OCI-LY3 (cell line): ENCODE data around the gene STIM1.

Source experiments
- H2AFZ ChIP-seq: fragments of 200-600, 300-600 bp; shearing (Covaris generic); 2 replicates; pipeline ENCODE4 v1.6.0; 2014; ENCODE audit warnings: antibody characterized with exemption, low read depth, low read length
- H3K27ac ChIP-seq: fragments of 200-600, 300-600 bp; sonication (generic); 2 replicates; pipeline ENCODE4 v1.5.1; 2014; ENCODE audit warnings: mild to moderate bottlenecking, low read length, moderate library complexity, mixed read lengths
- H3K27me3 ChIP-seq: fragments of 200-600, 300-600 bp; sonication (generic); 2 replicates; pipeline ENCODE4 v1.6.1; 2014; ENCODE audit warnings: low read depth, low read length, mixed read lengths
- H3K36me3 ChIP-seq: fragments of 200-600, 300-600 bp; sonication (generic); replicated peaks from 2 replicates; pipeline ENCODE3; 2014; ENCODE audit warnings: low read depth, low read length, mixed read lengths
- H3K4me1 ChIP-seq: fragments of 300-600, 200-600 bp; sonication (generic); 2 replicates; pipeline ENCODE4 v1.6.1; 2014; ENCODE audit warnings: low read length, mixed read lengths
- H3K4me2 ChIP-seq: fragments of 200-600, 300-600 bp; sonication (generic); 2 replicates; pipeline ENCODE4 v1.6.1; 2014; ENCODE audit warnings: low read length, mixed read lengths
- H3K4me3 ChIP-seq: fragments of 300-600, 200-600 bp; sonication (generic); 2 replicates; pipeline ENCODE4 v1.5.1; 2014; ENCODE audit warnings: antibody characterized with exemption, mild to moderate bottlenecking, low read length, moderate library complexity
- H3K79me2 ChIP-seq: fragments of 300-600, 200-600 bp; shearing (Covaris generic); 2 replicates; pipeline ENCODE4 v1.6.1; 2014; ENCODE audit warnings: mild to moderate bottlenecking, low read length, mixed read lengths
- H3K9ac ChIP-seq: fragments of 300-600, 200-600 bp; shearing (Covaris generic); 2 replicates; pipeline ENCODE4 v1.6.0; 2014; ENCODE audit warnings: mild to moderate bottlenecking, low read length, moderate library complexity
- H3K9me3 ChIP-seq: fragments of 200-600, 300-600 bp; shearing (Covaris generic); 2 replicates; pipeline ENCODE4 v1.6.1; 2014; ENCODE audit warnings: low read length, mixed read lengths; ENCODE audit not compliant: insufficient read depth
- H4K20me1 ChIP-seq: fragments of 200-600, 300-600 bp; sonication (generic); 2 replicates; pipeline ENCODE4 v1.6.1; 2016; ENCODE audit warnings: low read length, mixed read lengths; ENCODE audit not compliant: insufficient read depth
- EZH2phosphoT487 ChIP-seq: fragments of 200-600 bp; shearing (Covaris generic); IDR thresholded peaks from 2 replicates; pipeline ENCODE4 v1.6.1; 2018; ENCODE audit warnings: antibody characterized with exemption, mixed run types, low read depth
- TF ChIP-seq, protein P1 (sequence below): fragments of 200-600, 300-600 bp; sonication (generic); IDR thresholded peaks from 2 replicates; pipeline ENCODE4 v1.5.1; 2014; ENCODE audit warnings: antibody characterized with exemption, low read length, low read depth

The STIM1 gene

DNA sequence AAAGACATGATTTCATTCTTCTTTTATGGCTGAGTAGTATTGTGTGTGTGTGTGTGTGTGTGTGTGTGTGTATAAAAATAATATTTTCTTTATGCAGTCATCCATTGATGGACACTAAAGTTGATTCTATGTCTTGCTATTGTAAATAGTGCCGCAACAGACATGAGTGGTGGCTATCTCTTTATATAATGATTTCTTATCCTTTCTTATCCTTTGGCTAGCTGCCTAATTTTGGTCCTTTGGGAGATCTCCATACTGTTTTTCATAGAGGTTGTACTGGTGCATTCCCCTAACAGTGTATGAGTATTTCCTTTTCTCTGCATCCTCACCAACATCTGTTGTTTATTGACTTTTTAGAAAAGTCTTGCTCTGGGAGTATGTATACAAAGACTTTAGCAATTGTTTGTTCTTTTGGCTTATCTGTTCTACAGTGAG is 107.0 kb downstream of the STIM1 start:
- H4K20me1 ChIP-seq = peaks cover 10% of the 10 kb centered on the region; the same call in 1 of the 2 replicates
- H3K36me3 ChIP-seq = no peaks in the 10 kb centered on the region
- no peak overlapping the region for H3K4me3 ChIP-seq
- H3K4me1 ChIP-seq = no peaks in the 10 kb centered on the region
- no peaks in the 10 kb centered on the region for H3K79me2 ChIP-seq
- no peak for TF ChIP-seq EZH2phosphoT487
- TF ChIP-seq, protein P1, sequence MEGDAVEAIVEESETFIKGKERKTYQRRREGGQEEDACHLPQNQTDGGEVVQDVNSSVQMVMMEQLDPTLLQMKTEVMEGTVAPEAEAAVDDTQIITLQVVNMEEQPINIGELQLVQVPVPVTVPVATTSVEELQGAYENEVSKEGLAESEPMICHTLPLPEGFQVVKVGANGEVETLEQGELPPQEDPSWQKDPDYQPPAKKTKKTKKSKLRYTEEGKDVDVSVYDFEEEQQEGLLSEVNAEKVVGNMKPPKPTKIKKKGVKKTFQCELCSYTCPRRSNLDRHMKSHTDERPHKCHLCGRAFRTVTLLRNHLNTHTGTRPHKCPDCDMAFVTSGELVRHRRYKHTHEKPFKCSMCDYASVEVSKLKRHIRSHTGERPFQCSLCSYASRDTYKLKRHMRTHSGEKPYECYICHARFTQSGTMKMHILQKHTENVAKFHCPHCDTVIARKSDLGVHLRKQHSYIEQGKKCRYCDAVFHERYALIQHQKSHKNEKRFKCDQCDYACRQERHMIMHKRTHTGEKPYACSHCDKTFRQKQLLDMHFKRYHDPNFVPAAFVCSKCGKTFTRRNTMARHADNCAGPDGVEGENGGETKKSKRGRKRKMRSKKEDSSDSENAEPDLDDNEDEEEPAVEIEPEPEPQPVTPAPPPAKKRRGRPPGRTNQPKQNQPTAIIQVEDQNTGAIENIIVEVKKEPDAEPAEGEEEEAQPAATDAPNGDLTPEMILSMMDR = no peak
- H3K4me2 ChIP-seq = no peak overlapping the region
- no peaks in the 10 kb centered on the region for H3K9me3 ChIP-seq
- no peak overlapping the region for H3K27ac ChIP-seq
- no peak overlapping the region for H2AFZ ChIP-seq
- no peak overlapping the region for H3K9ac ChIP-seq
- no peaks in the 10 kb centered on the region for H3K27me3 ChIP-seq

GRCh38 chr11:3964056-3964455 is 108.6 kb downstream of the STIM1 start:
- H3K4me2 ChIP-seq = no peak overlapping the region
- no peak overlapping the region for H3K4me3 ChIP-seq
- no peak overlapping the region for H3K27ac ChIP-seq
- no peak overlapping the region for H3K9ac ChIP-seq
- peaks cover 11% of the 10 kb centered on the region; the same call in 1 of the 2 replicates for H4K20me1 ChIP-seq
- H2AFZ ChIP-seq = no peak overlapping the region
- no peaks in the 10 kb centered on the region for H3K27me3 ChIP-seq
- no peaks in the 10 kb centered on the region for H3K4me1 ChIP-seq
- no peaks in the 10 kb centered on the region for H3K9me3 ChIP-seq
- no peaks in the 10 kb centered on the region for H3K79me2 ChIP-seq
- TF ChIP-seq EZH2phosphoT487 = no peak
- TF ChIP-seq, protein P1 = no peak
- no peaks in the 10 kb centered on the region for H3K36me3 ChIP-seq

DNA sequence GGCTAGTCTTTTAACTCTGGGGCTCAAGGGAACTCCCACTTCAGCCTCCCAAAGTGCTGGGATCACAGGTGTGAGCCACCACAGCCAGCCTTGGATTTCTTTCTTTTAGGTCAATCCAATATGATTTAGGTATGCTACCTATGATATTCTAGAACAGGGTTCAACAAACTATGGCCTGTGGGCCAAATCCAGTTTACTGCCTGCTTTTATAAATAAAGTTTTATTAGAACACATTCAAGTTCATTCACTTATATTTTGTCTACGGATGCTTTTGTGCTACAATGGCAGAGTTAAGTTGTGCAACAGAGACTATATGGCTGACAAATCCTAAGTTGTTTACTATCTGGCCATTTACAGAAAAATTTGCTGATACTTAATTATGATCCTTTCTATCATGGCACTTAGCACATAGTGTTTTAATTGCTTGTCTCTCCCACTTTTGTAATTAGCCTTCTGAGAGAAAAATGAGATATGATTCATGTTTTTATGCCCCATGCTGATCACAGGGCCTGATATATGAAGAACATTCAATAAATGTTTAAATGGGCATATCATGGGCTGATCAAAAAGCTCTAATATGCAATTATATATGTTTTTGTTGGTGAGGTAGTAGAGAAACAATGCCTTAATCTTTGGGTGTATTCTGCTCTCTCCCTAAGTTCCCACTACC is 109.6 kb downstream of the STIM1 start:
- Histone ChIP-seq H3K4me1 (no peaks in the 10 kb centered on the region), H3K4me2 (no peak overlapping the region), H2AFZ (no peak overlapping the region), H3K4me3 (no peak overlapping the region), H3K9ac (no peak overlapping the region), H3K27me3 (no peaks in the 10 kb centered on the region), H3K79me2 (no peaks in the 10 kb centered on the region), H4K20me1 (0 out of 2 replicates have a peak, but pooled peaks cover 8% of the 10 kb centered on the region), H3K36me3 (no peaks in the 10 kb centered on the region), H3K27ac (no peak overlapping the region), H3K9me3 (no peaks in the 10 kb centered on the region)
- TF ChIP-seq EZH2phosphoT487 = no peak
- TF ChIP-seq, protein P1 = no peak

DNA sequence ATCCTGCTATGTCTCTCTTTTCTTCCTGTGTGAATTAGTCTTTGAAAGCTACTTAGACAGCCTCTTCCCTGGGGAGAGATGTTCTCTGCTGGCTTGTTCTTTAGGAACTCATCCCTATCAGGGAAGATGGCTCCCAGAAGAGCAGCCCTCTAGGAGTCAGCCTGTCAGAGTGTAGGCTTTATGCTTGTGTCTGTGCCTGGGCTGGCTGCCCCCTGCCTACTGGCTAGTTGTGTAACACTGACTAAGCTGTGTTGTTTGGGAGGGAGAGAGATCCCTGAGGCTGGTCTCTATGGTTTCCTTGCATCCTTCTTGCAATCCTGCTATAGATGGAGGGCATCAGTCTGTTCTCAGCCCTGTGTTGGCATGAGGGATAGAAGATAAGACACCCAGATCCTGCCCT is 112.2 kb downstream of the STIM1 start:
- H3K27me3 ChIP-seq = no peaks in the 10 kb centered on the region
- H3K9me3 ChIP-seq = no peaks in the 10 kb centered on the region
- H4K20me1 ChIP-seq = 0 out of 2 replicates have a peak, but pooled peaks cover 8% of the 10 kb centered on the region
- H3K4me1 ChIP-seq = no peaks in the 10 kb centered on the region
- H3K27ac ChIP-seq = no peak overlapping the region
- TF ChIP-seq, protein P1 = no peak
- no peak for TF ChIP-seq EZH2phosphoT487
- no peaks in the 10 kb centered on the region for H3K79me2 ChIP-seq
- no peak overlapping the region for H3K4me2 ChIP-seq
- H3K4me3 ChIP-seq = no peak overlapping the region
- no peak overlapping the region for H3K9ac ChIP-seq
- H3K36me3 ChIP-seq = no peaks in the 10 kb centered on the region
- H2AFZ ChIP-seq = no peak overlapping the region
